GM19372 (cell line): ENCODE measurements around the gene ONECUT2.

ENCODE experiments used
- ATAC-seq: cut with Tn5 transposase; IDR thresholded peaks from one replicate; pipeline ENCODE4 v1.9.1; 2021; ENCODE audit warnings: mild to moderate bottlenecking, low read depth, moderate library complexity; ENCODE audit not compliant: unreplicated experiment

Gene ONECUT2

GRCh38 chr18:57430079-57431001 is 4.8 kb upstream of the ONECUT2 start:
- ATAC-seq: no peak

GRCh38 chr18:57431002-57431382 is 4.2 kb upstream of the ONECUT2 start:
- ATAC-seq: no peak

GRCh38 chr18:57431467-57432080 is 3.6 kb upstream of the ONECUT2 start:
- ATAC-seq: no peak

GRCh38 chr18:57432140-57432539 is 3.0 kb upstream of the ONECUT2 start:
- no peak for ATAC-seq

GRCh38 chr18:57432751-57433400 is 2.3 kb upstream of the ONECUT2 start:
- ATAC-seq: no peak

- no peak for ATAC-seq
These were observed 1.7 kb upstream of the ONECUT2 start for GRCh38 chr18:57433482-57433881.

- ATAC-seq: no peak
These were observed 1.1 kb upstream of the ONECUT2 start for GRCh38 chr18:57433934-57434535.

- ATAC-seq: no peak
These were observed 644 bp downstream of the ONECUT2 start for GRCh38 chr18:57435846-57436190.

- no peak for ATAC-seq
These were observed 1.2 kb downstream of the ONECUT2 start for GRCh38 chr18:57436191-57436964.

- ATAC-seq: no peak
These were observed 1.8 kb downstream of the ONECUT2 start for GRCh38 chr18:57436965-57437333.

- ATAC-seq: no peak
These were observed 2.2 kb downstream of the ONECUT2 start for GRCh38 chr18:57437402-57437765.

- ATAC-seq: peak; percentile 61
These were observed 2.8 kb downstream of the ONECUT2 start for GRCh38 chr18:57437766-57438671.

GRCh38 chr18:57438743-57439608 is 3.8 kb downstream of the ONECUT2 start:
- ATAC-seq: no peak

- ATAC-seq: no peak
These were observed 4.4 kb downstream of the ONECUT2 start for GRCh38 chr18:57439609-57439968.

GRCh38 chr18:57439985-57440330 is 4.8 kb downstream of the ONECUT2 start:
- no peak for ATAC-seq

- ATAC-seq: no peak
These were observed 5.3 kb downstream of the ONECUT2 start for GRCh38 chr18:57440331-57441070.

GRCh38 chr18:57441071-57441794 is 6.1 kb downstream of the ONECUT2 start:
- no peak for ATAC-seq
